Measurements from ENCODE around the gene TMEM11. TPM values are rescaled to one million over a fixed set of nuclear protein-coding genes. Genes with fewer than 3 reads are reported as not detected.
A peak's percentile ranks its signal among the peaks of the same experiment; 100 is the strongest.

The TMEM11 gene
- total and polyA plus RNA-seq, 2 of the 4 experiments (the other 2 are of a cell fraction) = 19.9 to 44.7 TPM

GRCh38 chr17:21174713-21175112 is 39.2 kb downstream of the TMEM11 start:
- no peaks in the 10 kb centered on the region for H3K9me3 ChIP-seq (ENCODE audit: control insufficient read depth, insufficient read depth, low read length)
- no TSS peak for BruUV-seq (replicated peaks)
- peak overlapping the region; percentile 51 for H2AFZ ChIP-seq (replicated peaks; ENCODE audit: low read length, poor library complexity)
- H2BK120ac ChIP-seq (ENCODE audit: low read depth, low read length) = no peak overlapping the region
- peaks cover 20% of the 10 kb centered on the region; the same call in 1 of the 2 replicates for H3K9me1 ChIP-seq (ENCODE audit: insufficient read depth, low read length)
- H3K27me3 ChIP-seq (ENCODE audit: control insufficient read depth, insufficient read depth, low read length) = no peaks in the 10 kb centered on the region
- H3K9ac ChIP-seq (ENCODE audit: low read depth, low read length) = no peak overlapping the region
- in situ Hi-C loops (cut with MboI; ENCODE audit: low sequenced_read_pairs) (no loop called here), intact Hi-C loops (cut with micrococcal nuclease) (no loop called here), dilution Hi-C loops (cut with HindIII; ENCODE audit: low sequenced_read_pairs, unreplicated experiment) (no loop called here)
- TF ChIP-seq MXI1 (IDR thresholded peaks at IDR 0.05; ENCODE audit: borderline replicate concordance, low read depth, low read length) (no peak), MAZ (IDR thresholded peaks at IDR 0.05; ENCODE audit: borderline replicate concordance, low read depth, low read length) (peak; percentile 29; the same call in 1 of the 2 replicates)
- no peak overlapping the region for H4K5ac ChIP-seq (ENCODE audit: low read depth, low read length)
- H3K27ac ChIP-seq (ENCODE audit: insufficient read depth, low read length) = no peak overlapping the region
- no peak overlapping the region for H3K18ac ChIP-seq (ENCODE audit: low read depth, low read length)
- DNase-seq = peak; percentile 44
- H4K20me1 ChIP-seq (ENCODE audit: insufficient read depth, low read length) = no peaks in the 10 kb centered on the region
- H3K23ac ChIP-seq (ENCODE audit: low read depth, low read length) = no peak overlapping the region
- H2AK9ac ChIP-seq (replicated peaks; ENCODE audit: low read depth, low read length, poor library complexity) = peak overlapping the region; percentile 55
- H4K91ac ChIP-seq (ENCODE audit: insufficient read depth, low read depth, low read length) = peak overlapping the region; percentile 35; the same call in 1 of the 2 replicates
- peaks cover 3% of the 10 kb centered on the region; the same call in 1 of the 2 replicates for H3K36me3 ChIP-seq (ENCODE audit: control insufficient read depth, insufficient read depth, low read length)
- 0 out of 2 replicates have a peak overlapping the region, but pooled peaks have one; percentile 22 for H3K14ac ChIP-seq (replicated peaks; ENCODE audit: low read depth, low read length)
- no peak overlapping the region for H3K4me2 ChIP-seq (ENCODE audit: low read depth, low read length)
- peak; percentile 83 for ATAC-seq (ENCODE audit: low read depth)
- H2BK15ac ChIP-seq (ENCODE audit: low read depth, low read length) = no peak overlapping the region
- H3K4me1 ChIP-seq (ENCODE audit: control insufficient read depth, insufficient read depth, low read length) = peaks cover 2% of the 10 kb centered on the region
- CTCF ChIA-PET = no interaction called here
- H3K4ac ChIP-seq (ENCODE audit: low read depth, low read length) = peak overlapping the region; percentile 19; the same call in 1 of the 2 replicates
- no peak overlapping the region for H2AK5ac ChIP-seq (ENCODE audit: low read depth, low read length)
- no peak overlapping the region for H3K56ac ChIP-seq (ENCODE audit: extremely low read depth, insufficient read depth, low read length)
- POLR2A ChIA-PET (ENCODE audit: unreplicated experiment) = no interaction called here
- H3K4me3 ChIP-seq (ENCODE audit: insufficient read depth, low read depth, low read length) = no peak overlapping the region
- 80% methylated on average over 1 of the region's 7 CpGs; no CpG with 5 or more reads in 1 of the 2 experiments for WGBS, 2 experiments (ENCODE audit: extremely low coverage in 2 of 2, insufficient read length in 1 of 2)
- H4K8ac ChIP-seq (ENCODE audit: low read depth in 2 of 2, low read length in 2 of 2) = no peak overlapping the region
- H2BK20ac ChIP-seq (ENCODE audit: low read depth, low read length) = no peak overlapping the region
- H2BK5ac ChIP-seq (ENCODE audit: low read depth, low read length, poor library complexity, severe bottlenecking) = no peak overlapping the region
- peaks cover 0 to 4% of the 10 kb centered on the region in 2 experiments; a peak in 2 of 4 replicates for H3K79me1 ChIP-seq (ENCODE audit: low read depth in 1 of 2, low read length in 2 of 2)

Data from IMR-90 (cell line).